ENCODE measurements around the gene GPALPP1. TPM values are rescaled to one million over a fixed set of nuclear protein-coding genes. Genes with fewer than 3 reads are reported as not detected.
"Not testable (repeated sequence)": the region's sequence is repeated elsewhere in the genome, so short reads cannot be mapped to it uniquely, and the experiment has no call there.

Gene GPALPP1
- 10 to 100 TPM; 24.3 to 32.6 TPM for total RNA-seq

DNA sequence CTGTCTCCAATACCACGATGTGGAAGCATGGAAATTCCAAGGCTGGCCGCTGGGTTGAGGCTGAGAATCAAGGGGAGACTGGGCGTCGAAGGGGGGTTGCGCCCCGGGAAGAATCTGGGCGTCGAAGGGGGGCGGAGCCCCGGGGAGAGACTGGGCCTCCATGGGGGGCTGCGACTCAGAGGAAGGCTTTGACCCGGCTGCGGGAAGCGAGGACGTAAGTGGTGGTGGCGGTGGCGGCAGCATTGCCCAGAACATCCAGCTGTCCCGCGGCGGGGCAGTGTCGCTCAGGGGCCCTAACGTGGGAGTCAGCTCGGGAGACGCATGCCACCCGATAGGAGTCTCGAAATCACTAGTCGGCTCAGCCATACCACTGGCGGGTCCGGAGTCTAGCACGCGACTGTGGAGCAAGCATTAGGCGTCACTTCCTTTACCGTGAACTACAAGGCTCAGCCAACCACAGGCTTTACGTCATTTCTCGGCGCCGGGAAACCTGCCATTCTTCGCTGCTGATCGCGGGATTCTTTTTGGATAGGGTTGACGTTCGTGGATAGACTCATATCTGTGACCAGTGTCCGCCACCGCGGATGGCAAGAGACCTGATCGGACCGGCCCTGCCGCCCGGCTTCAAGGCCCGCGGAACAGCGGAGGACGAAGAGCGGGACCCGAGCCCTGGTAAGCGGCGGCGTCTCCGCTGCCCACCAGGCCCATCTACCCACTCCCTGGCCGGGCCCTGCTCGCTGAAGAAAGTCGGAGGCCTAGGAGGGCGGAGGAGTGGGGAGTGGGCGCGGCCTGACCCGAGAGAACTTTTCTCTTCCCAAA is at the start of gene GPALPP1, which contains the start of gene NUFIP1:
TSS of gene GPALPP1 (plus strand) at position 468 of the 819 bp plus-strand sequence. CDS start at position 585, 117 bp downstream.
TSS of gene NUFIP1 (minus strand) at position 401 of the 819 bp plus-strand sequence. CDS start at position 366, 35 bp downstream.
- peak within 1 kb of the TSS; percentile 90 to 93 for H3K27ac Mint-ChIP-seq
- DNase-seq (ENCODE audit: low spot score) (peak; percentile 93), ATAC-seq (peak; percentile 99)
- H3K9me3 Mint-ChIP-seq, result no peaks in the 10 kb centered on the region
- no peaks in the 10 kb centered on the region for H3K27me3 Mint-ChIP-seq
- peak within 1 kb of the TSS; percentile 97 for H3K4me3 Mint-ChIP-seq
- peaks cover 10% of the 10 kb centered on the region for H3K36me3 Mint-ChIP-seq
- peaks cover 44 to 46% of the 10 kb centered on the region in 2 donors for H3K4me1 Mint-ChIP-seq (ENCODE audit: low read depth in 2 of 2)

GRCh38 chr13:44943411-44943810 is 45.9 kb upstream of the GPALPP1 start:
- DNase-seq (ENCODE audit: low spot score); H3K27me3 Mint-ChIP-seq; H3K4me3 Mint-ChIP-seq; H3K27ac Mint-ChIP-seq; H3K4me1 Mint-ChIP-seq (ENCODE audit: low read depth in 2 of 2); H3K36me3 Mint-ChIP-seq; H3K9me3 Mint-ChIP-seq; ATAC-seq: not testable (repeated sequence)

DNA sequence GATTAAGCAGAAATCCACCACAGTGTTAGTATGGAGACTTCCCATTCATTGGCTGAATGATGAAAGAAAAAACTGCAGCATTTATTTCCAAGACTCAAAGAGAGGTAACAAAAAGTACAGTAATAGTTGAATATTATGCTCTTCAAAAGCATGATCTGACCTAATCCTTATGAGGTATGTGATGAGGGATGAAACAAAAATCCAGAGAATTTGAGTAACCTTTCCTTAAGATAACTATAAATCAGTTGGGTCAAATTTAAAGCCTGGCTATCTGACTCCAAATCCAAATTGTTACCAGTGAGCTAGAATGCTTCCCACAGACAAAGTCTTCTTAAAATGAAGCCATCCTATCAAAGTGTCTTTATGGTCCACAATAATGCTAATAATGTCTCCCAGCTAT is 38.2 kb upstream of the GPALPP1 start:
- Mint-ChIP-seq H3K4me1 (ENCODE audit: low read depth in 2 of 2) (no peaks in the 10 kb centered on the region), H3K27ac (no peak overlapping the region), H3K9me3 (no peaks in the 10 kb centered on the region), H3K36me3 (peaks cover 5% of the 10 kb centered on the region), H3K27me3 (no peaks in the 10 kb centered on the region), H3K4me3 (no peak overlapping the region)
- DNase-seq (ENCODE audit: low spot score) (no peak), ATAC-seq (no peak)

DNA sequence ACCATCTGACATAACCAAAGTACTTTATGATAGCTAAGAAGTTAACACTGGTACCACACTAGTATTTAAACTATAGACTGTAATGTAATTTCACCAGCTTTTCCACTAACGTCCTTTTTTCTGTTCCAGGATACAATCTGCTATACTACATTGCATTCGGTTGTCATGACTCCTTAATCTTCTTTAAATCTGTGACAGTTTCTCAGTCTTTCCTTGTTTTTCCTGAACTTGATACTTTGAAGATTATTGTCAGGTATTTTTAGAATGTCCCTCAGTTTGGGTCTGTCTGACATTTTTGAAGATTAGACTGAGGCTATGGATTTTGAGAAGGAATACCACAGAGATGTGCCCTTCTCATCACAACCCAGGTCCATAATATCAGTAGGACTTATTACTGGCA is 36.7 kb upstream of the GPALPP1 start:
- ATAC-seq (no peak), DNase-seq (ENCODE audit: low spot score) (no peak)
- Mint-ChIP-seq H3K36me3 (peaks cover 5% of the 10 kb centered on the region), H3K4me3 (no peak overlapping the region), H3K4me1 (ENCODE audit: low read depth in 2 of 2) (no peaks in the 10 kb centered on the region), H3K27ac (no peak overlapping the region), H3K27me3 (no peaks in the 10 kb centered on the region), H3K9me3 (no peaks in the 10 kb centered on the region)

DNA sequence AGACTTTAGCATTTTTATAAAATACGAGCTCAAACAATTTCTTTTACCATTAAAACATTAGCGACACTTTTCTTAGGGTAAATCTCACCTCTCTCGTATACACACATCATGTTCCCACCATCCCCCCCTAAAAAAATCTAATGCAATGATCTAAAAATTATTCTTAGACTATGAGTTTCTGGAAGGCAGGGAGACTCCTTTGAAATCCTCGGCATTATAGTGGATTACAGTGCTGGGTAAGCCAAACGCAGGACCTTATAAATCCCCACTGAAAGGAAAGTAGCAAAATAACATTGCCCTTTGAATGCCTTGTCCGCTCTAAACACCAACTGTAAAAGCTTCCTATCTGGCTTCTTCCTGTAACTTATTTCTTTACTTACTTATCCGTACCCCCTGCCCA is 35.1 kb upstream of the GPALPP1 start:
- ATAC-seq (no peak), DNase-seq (ENCODE audit: low spot score) (no peak)
- H3K4me1 Mint-ChIP-seq (ENCODE audit: low read depth in 2 of 2), result no peaks in the 10 kb centered on the region
- no peaks in the 10 kb centered on the region for H3K27me3 Mint-ChIP-seq
- no peaks in the 10 kb centered on the region for H3K9me3 Mint-ChIP-seq
- no peak overlapping the region for H3K4me3 Mint-ChIP-seq
- no peaks in the 10 kb centered on the region for H3K36me3 Mint-ChIP-seq
- no peak overlapping the region for H3K27ac Mint-ChIP-seq

DNA sequence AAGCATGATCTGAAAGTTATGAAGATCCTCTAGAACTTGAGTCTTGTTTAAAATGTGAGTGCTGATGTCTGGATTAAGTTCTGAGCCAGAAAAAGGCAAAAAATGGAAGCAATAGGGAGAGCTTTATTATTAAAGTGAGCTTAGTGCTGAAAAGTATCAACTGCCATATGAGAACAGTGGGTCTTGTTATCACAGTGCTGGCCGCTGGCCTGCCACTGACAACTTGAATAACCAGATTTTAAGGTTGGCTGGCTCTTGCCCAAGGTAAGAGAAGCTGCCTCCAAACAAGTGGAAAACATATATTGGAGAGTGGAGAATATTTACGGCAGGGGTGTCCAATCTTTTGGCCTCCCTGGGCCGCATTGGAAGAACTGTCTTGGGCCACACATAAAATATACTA is 33.9 kb upstream of the GPALPP1 start:
- Mint-ChIP-seq H3K27ac (no peak overlapping the region), H3K36me3 (no peaks in the 10 kb centered on the region), H3K4me3 (no peak overlapping the region), H3K27me3 (no peaks in the 10 kb centered on the region), H3K9me3 (no peaks in the 10 kb centered on the region), H3K4me1 (ENCODE audit: low read depth in 2 of 2) (no peaks in the 10 kb centered on the region)
- DNase-seq (ENCODE audit: low spot score) (no peak), ATAC-seq (no peak)

DNA sequence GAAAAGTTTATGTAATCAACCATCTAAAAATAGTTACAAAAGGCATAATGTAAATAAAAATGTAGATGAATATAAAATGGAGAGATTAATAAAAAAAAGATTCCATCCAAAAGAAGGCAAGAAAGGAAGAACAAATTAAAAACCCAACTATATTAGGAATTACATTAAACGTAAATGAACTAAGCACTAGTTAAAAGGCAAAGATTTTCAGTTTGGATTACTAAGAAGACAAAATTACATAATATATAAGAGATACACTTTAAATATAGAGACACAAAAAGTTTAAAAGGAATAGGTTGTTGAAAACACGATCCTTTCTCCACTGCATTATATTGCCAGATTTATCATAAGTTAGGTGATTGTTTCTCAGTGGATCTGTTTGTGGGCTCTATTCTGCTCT is 27.3 kb upstream of the GPALPP1 start:
- DNase-seq (ENCODE audit: low spot score) (no peak), ATAC-seq (no peak)
- H3K27ac Mint-ChIP-seq, result no peak overlapping the region
- H3K9me3 Mint-ChIP-seq, result peaks cover 7% of the 10 kb centered on the region
- no peaks in the 10 kb centered on the region for H3K4me1 Mint-ChIP-seq (ENCODE audit: low read depth in 2 of 2)
- H3K36me3 Mint-ChIP-seq, result peaks cover 30% of the 10 kb centered on the region
- no peak overlapping the region for H3K4me3 Mint-ChIP-seq
- H3K27me3 Mint-ChIP-seq, result no peaks in the 10 kb centered on the region

GRCh38 chr13:44967704-44968433 is 21.5 kb upstream of the GPALPP1 start:
- H3K9me3 Mint-ChIP-seq, result no peaks in the 10 kb centered on the region
- no peak for ATAC-seq
- H3K4me1 Mint-ChIP-seq (ENCODE audit: low read depth in 2 of 2), result no peaks in the 10 kb centered on the region
- H3K4me3 Mint-ChIP-seq, result no peak overlapping the region
- no peaks in the 10 kb centered on the region for H3K27me3 Mint-ChIP-seq
- peaks cover 21% of the 10 kb centered on the region for H3K36me3 Mint-ChIP-seq
- no peak for DNase-seq (ENCODE audit: low spot score)
- no peak overlapping the region for H3K27ac Mint-ChIP-seq

- no peak for DNase-seq (ENCODE audit: low spot score)
- Mint-ChIP-seq H3K4me1 (ENCODE audit: low read depth in 2 of 2) (no peaks in the 10 kb centered on the region), H3K36me3 (peaks cover 18% of the 10 kb centered on the region), H3K27ac (no peak overlapping the region), H3K4me3 (no peak overlapping the region), H3K27me3 (no peaks in the 10 kb centered on the region), H3K9me3 (no peaks in the 10 kb centered on the region)
- no peak for ATAC-seq
These were observed 20.9 kb upstream of the GPALPP1 start for GRCh38 chr13:44968434-44968815.

GRCh38 chr13:44969551-44970484 is 19.5 kb upstream of the GPALPP1 start:
- no peaks in the 10 kb centered on the region for H3K4me1 Mint-ChIP-seq (ENCODE audit: low read depth in 2 of 2)
- DNase-seq (ENCODE audit: low spot score) (no peak), ATAC-seq (no peak)
- H3K27ac Mint-ChIP-seq, result no peak overlapping the region
- H3K9me3 Mint-ChIP-seq, result no peaks in the 10 kb centered on the region
- peaks cover 11% of the 10 kb centered on the region for H3K36me3 Mint-ChIP-seq
- H3K27me3 Mint-ChIP-seq, result no peaks in the 10 kb centered on the region
- no peak overlapping the region for H3K4me3 Mint-ChIP-seq

GRCh38 chr13:44971656-44972595 is 17.4 kb upstream of the GPALPP1 start:
- ATAC-seq (no peak), DNase-seq (ENCODE audit: low spot score) (no peak)
- Mint-ChIP-seq H3K4me1 (ENCODE audit: low read depth in 2 of 2) (no peaks in the 10 kb centered on the region), H3K9me3 (no peaks in the 10 kb centered on the region), H3K36me3 (peaks cover 5% of the 10 kb centered on the region), H3K27me3 (no peaks in the 10 kb centered on the region), H3K4me3 (no peak overlapping the region), H3K27ac (no peak overlapping the region)

DNA sequence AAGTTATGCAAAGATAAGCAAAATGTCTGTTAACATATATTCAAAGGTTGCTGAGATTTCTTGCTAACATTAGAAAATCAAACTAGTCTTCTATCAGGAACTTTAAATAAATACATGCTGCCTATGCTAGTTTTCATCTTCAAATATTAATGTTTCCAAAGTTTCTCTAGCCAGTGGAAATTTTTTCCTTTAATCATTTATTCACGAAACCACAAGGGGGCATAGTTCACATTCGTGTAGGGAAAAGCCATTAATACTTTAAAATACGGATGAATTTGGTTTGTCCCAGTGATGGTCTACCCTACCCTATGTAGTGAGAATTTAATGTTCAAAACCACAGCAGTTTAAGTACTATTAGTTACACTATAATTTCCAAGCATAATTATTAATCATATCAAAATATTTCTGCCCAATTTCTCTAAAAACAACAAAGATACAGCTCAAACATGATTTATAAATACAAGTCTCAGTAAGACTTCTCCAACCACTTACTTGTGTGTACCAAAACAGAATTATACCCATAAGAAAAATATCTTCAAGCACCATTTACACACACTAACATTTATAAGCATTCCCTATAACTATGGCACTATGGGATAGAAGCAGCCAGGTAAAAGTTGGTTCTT is 16.3 kb upstream of the GPALPP1 start:
- DNase-seq (ENCODE audit: low spot score), result no peak
- H3K9me3 Mint-ChIP-seq, result no peaks in the 10 kb centered on the region

More for the DNA sequence above, 16.3 kb upstream of the GPALPP1 start:
- H3K4me3 Mint-ChIP-seq, result no peak overlapping the region
- peaks cover 1% of the 10 kb centered on the region for H3K36me3 Mint-ChIP-seq
- ATAC-seq, result no peak
- H3K4me1 Mint-ChIP-seq (ENCODE audit: low read depth in 2 of 2), result no peaks in the 10 kb centered on the region
- no peaks in the 10 kb centered on the region for H3K27me3 Mint-ChIP-seq
- no peak overlapping the region for H3K27ac Mint-ChIP-seq
